GM12875 (cell line): ENCODE data around the gene ANKRD2.

Source experiments
- H3K4me3 ChIP-seq: one replicate; pipeline ENCODE4 v1.5.1; 2011; ENCODE audit warnings: low read depth, low read length, control low read depth
- CTCF ChIP-seq: IDR thresholded peaks from 2 replicates; pipeline ENCODE4 v1.5.1; 2011; ENCODE audit warnings: low read depth, mild to moderate bottlenecking, control low read depth, inconsistent platforms, low read length, moderate library complexity, borderline replicate concordance; ENCODE audit not compliant: insufficient read depth

The ANKRD2 gene

GRCh38 chr10:97539523-97540200, 32.9 kb upstream of the ANKRD2 start:
- no peak for TF ChIP-seq CTCF
- no peak overlapping the region for H3K4me3 ChIP-seq

DNA sequence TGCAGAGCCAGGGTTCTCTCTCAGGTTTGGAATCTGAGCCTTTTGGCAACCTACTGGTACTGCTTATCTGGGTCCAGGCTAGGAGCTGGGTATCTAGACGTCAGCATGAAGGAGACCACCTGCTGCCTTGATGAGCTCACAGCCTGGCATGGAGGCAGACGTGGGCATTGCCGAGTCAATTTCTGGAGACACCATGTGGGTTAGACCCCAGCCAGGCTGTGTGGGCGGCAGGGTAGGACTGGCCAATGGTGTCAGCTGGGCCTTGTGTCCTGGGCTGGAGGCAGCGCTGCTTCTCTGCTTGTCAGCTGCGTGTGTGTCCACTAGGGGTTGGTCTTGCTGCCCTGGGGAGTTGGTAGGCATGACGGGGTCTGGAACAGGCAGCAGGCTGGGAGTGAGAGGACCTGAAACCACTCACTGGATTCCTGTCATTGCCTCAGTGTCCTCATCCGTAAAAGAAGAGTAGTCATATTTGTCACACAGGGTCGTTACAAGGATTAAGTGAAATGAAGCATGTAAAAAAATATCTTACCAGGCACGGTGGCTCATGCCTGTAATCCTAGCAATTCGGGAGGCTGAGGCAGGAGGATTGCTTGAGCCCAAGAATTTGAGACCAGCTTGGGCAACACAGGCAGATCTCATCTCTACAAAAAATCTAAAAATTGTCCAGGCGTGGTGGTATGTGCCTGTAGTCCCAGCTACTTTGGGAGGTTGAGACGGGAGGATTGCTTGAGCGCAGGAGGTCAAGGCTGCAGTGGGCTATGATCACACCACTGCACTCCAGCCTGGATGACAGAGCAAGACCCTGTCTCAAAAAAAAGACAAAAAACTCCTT, 31.7 kb upstream of the ANKRD2 start:
- no peak overlapping the region for H3K4me3 ChIP-seq
- TF ChIP-seq CTCF = no peak

DNA sequence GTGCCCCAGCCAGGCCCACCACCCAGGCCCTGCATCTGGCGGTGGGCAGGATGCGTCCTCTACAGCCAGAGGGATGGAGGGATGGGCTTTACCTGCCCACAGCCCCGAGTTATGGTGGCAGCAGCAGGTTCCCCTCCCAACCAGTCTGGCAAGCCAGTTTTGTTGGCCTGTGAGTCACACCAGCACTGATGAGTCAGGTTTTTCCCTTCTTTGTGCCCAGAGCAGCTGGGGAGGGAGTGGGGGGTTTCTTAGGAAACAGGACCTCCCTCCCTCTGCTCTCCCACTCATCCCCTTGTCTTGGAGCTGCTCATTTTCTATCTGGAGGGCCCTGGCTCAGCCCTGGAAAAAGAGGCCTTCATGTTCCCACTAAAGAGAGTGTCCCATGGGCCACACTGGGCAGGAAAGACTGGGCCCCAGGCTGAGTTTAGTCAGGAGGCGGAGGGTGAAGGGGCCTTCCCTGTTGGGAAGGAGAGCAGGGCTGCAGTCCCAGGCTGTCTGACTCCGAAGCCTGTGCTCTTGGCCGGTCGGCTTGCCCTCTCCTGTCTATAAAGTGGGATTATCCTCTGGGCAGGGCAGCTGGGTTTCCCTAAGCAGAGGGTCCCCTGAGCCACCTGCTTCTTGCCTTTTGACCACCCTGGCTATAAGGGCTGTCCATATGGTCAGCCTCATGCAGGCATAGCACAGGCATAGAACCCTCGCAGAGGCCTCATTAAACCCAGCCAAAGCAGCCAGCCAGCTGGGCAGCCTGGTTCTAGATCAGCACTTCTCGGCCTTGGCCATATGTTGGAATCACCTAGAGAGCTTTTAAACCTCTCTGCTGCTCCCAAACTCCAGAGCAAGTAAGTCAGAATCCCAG, 30.2 kb upstream of the ANKRD2 start:
- TF ChIP-seq CTCF = no peak

DNA sequence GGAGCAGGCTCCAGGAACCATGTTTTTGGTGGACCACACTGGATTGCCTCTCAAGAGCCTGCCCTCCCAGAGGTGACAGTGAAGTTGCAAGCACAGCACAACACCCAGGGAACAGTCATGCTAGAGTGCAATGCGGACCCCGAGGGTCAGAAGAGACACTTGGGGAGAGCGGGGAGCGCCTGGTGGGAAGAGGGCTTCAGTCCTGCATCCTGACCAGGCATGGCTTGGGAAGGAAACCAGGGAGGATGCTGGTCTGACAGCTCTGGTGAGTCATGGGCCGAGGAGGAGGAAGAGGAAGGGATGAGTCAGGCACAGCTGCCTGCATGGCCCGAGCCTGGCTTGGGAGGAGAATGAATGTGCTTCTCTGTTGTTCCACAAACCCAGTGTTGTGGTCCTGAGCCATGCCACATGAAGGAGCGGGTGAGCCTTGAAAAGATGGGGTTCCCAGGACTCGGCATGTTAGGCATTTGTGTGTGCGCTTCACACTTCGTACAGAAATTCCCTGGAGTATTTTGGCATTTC, 29.5 kb upstream of the ANKRD2 start:
- no peak overlapping the region for H3K4me3 ChIP-seq

More for the DNA sequence above, 30.2 kb upstream of the ANKRD2 start:
- no peak overlapping the region for H3K4me3 ChIP-seq

DNA sequence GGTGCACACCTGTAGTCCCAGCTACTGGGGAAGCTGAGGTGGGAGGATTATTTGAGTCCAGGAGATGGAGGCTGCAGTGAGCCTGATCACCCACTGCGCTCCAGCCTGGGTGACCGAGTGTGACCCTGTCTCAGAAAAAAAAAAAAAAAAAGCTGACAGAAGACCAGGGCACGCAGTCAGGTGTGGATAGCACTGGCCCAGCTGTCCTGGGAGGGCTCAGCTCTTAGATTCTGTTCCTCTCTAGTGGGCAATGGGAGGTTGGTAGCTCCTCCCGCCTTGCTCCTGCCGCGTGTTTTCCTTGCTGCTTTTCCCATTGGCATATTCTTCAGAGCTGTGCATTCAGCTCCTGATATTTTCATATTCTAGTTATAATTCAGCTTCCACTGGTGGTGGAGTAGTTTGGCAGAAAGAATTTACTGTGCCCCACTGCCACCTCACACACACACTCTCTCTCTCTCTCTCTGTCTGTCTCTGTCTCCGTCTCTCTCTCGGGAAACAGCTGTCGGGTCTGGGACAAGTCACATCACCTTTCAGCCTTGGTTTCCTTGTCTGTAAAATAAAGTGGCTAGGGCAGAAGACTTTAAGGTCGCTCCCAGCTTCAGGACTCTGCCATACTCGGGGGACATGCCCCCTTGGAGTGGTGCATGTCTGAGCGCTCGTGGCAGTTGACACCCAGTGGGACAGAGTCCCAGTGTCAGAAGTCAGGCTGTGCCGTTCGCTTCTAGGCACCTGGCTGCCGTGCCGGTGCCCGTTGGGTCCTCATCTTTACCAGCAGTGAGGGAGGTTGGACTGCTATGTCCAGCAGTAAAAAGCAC, 25.9 kb upstream of the ANKRD2 start:
- H3K4me3 ChIP-seq = no peak overlapping the region
- no peak for TF ChIP-seq CTCF

More for the DNA sequence above, 29.5 kb upstream of the ANKRD2 start:
- TF ChIP-seq CTCF = no peak

DNA sequence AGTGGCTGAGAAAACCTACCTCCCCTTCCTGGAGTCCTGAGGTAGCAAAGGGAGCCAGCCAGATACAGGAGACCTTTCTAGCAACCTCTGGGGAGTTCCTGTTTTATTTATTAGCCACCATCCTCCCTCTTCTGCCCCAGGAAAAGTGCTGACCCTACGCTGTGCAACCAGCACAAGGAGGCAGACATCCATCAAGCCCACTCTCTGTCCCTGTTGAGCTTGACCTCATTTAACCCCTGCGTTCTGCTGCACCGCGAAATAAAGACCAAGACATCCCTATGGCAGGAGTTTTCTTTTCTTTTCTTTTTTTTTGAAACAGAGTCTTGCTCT, 25.3 kb upstream of the ANKRD2 start:
- no peak overlapping the region for H3K4me3 ChIP-seq
- TF ChIP-seq CTCF = no peak
